HG03060 (cell line): ENCODE measurements around the gene CCL13.
"Not testable (repeated sequence)": the region's sequence is repeated elsewhere in the genome, so short reads cannot be mapped to it uniquely, and the experiment has no call there.

Experiments
- ATAC-seq: cut with Tn5 transposase; IDR thresholded peaks from one replicate; pipeline ENCODE4 v1.9.1; 2021; ENCODE audit warnings: low read depth, moderate number of reproducible peaks; ENCODE audit not compliant: unreplicated experiment

CCL13 gene

GRCh38 chr17:34356194-34356593, at the start of gene CCL13:
Gene CCL13, plus strand, starts transcription at chr17:34356480. Its CDS starts 47 bp downstream, at chr17:34356527.
- ATAC-seq = no peak

- no peak for ATAC-seq
Observed at GRCh38 chr17:34307110-34307509, 49.2 kb upstream of the CCL13 start.

GRCh38 chr17:34308371-34308770, 47.9 kb upstream of the CCL13 start:
- no peak for ATAC-seq

- no peak for ATAC-seq
Observed at GRCh38 chr17:34311291-34311690, 45.0 kb upstream of the CCL13 start.

GRCh38 chr17:34312080-34312479, 44.2 kb upstream of the CCL13 start:
- no peak for ATAC-seq

GRCh38 chr17:34313164-34313563, 43.1 kb upstream of the CCL13 start:
- no peak for ATAC-seq

GRCh38 chr17:34314279-34314678, 42.0 kb upstream of the CCL13 start:
- no peak for ATAC-seq

- ATAC-seq = no peak
Observed at GRCh38 chr17:34318474-34318873, 37.8 kb upstream of the CCL13 start.

GRCh38 chr17:34319039-34319483, 37.2 kb upstream of the CCL13 start, which contains the start of gene CCL8:
Gene CCL8, plus strand, starts transcription at chr17:34319435. Its CDS starts 67 bp downstream, at chr17:34319502.
- no peak for ATAC-seq

- no peak for ATAC-seq
Observed at GRCh38 chr17:34321964-34322363, 34.3 kb upstream of the CCL13 start.

GRCh38 chr17:34327580-34327979, 28.7 kb upstream of the CCL13 start:
- not testable (repeated sequence) for ATAC-seq

GRCh38 chr17:34337701-34338100, 18.6 kb upstream of the CCL13 start:
- ATAC-seq = no peak

GRCh38 chr17:34339138-34339770, 17.0 kb upstream of the CCL13 start:
- ATAC-seq = no peak

- ATAC-seq = no peak
Observed at GRCh38 chr17:34341916-34342315, 14.4 kb upstream of the CCL13 start.

GRCh38 chr17:34347063-34347462, 9.2 kb upstream of the CCL13 start:
- ATAC-seq = no peak

- no peak for ATAC-seq
Observed at GRCh38 chr17:34349751-34350150, 6.5 kb upstream of the CCL13 start.

- no peak for ATAC-seq
Observed at GRCh38 chr17:34351096-34351495, 5.2 kb upstream of the CCL13 start.

- no peak for ATAC-seq
Observed at GRCh38 chr17:34352191-34352590, 4.1 kb upstream of the CCL13 start.

- no peak for ATAC-seq
Observed at GRCh38 chr17:34354637-34355036, 1.6 kb upstream of the CCL13 start.

GRCh38 chr17:34357398-34357797, 1.1 kb downstream of the CCL13 start:
- ATAC-seq = no peak

- no peak for ATAC-seq
Observed at GRCh38 chr17:34358631-34359030, 2.4 kb downstream of the CCL13 start.

- no peak for ATAC-seq
Observed at GRCh38 chr17:34360601-34361270, 4.5 kb downstream of the CCL13 start.
